Osteocyte (in vitro differentiated cells): Measurements from ENCODE around the gene KCNK6. TPM values are rescaled to one million over a fixed set of nuclear protein-coding genes. Genes with fewer than 3 reads are reported as not detected.

Experiments used
- DNase-seq: peaks from one replicate; pipeline ENCODE4 v3.0.0; 2021; ENCODE audit warnings: mixed read lengths; ENCODE audit not compliant: unreplicated experiment; ENCODE audit errors: extremely low spot score
- H3K27ac Mint-ChIP-seq: one replicate; pipeline ENCODE4 v1.8.0; 2021; ENCODE audit warnings: mild to moderate bottlenecking, mixed read lengths; ENCODE audit not compliant: unreplicated experiment
- H3K27me3 Mint-ChIP-seq: one replicate; pipeline ENCODE4 v1.8.0; 2021; ENCODE audit warnings: mixed read lengths; ENCODE audit not compliant: unreplicated experiment
- H3K36me3 Mint-ChIP-seq: one replicate; pipeline ENCODE4 v1.8.0; 2021; ENCODE audit warnings: mixed read lengths; ENCODE audit not compliant: unreplicated experiment
- H3K4me1 Mint-ChIP-seq: one replicate; pipeline ENCODE4 v1.8.0; 2021; ENCODE audit warnings: mixed read lengths; ENCODE audit not compliant: unreplicated experiment
- H3K4me3 Mint-ChIP-seq: one replicate; pipeline ENCODE4 v1.8.0; 2021; ENCODE audit warnings: mild to moderate bottlenecking, moderate library complexity, mixed read lengths; ENCODE audit not compliant: unreplicated experiment
- H3K9me3 Mint-ChIP-seq: one replicate; pipeline ENCODE4 v1.8.0; 2021; ENCODE audit warnings: mixed read lengths; ENCODE audit not compliant: unreplicated experiment
- total RNA-seq: library from RNA; stranded (reverse); gene quantifications from 2 replicates; pipeline ENCODE4 v1.2.1, GENCODE V29; 2021
- TF ChIP-seq, protein P1 (sequence below): fragments of 200-600 bp; sonication (generic); IDR thresholded peaks from 2 replicates; pipeline ENCODE4 v1.5.0; 2021; ENCODE audit warnings: antibody characterized with exemption, mild to moderate bottlenecking, moderate library complexity

Gene KCNK6
- total RNA-seq, 1 donor from 2014 or later, result 13.0 TPM

DNA sequence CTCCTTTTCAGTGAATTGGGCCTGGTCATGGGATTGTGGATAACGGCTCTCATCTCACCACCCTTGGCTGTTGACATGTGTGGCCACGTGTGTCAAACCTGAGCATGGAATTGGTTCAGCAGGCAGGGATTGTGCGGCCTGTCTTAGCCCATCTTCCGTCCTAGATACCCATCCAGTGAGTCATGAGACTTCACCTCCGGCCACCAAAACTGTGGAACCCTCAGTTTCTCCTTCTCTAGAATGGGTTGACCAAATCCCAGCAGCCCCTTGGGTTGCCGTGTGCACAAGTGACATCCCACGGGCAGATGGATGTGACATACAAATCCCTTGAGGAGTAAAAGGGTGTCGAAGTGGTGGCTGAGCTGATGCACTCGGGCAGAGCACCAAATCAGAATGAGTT, 61.5 kb downstream of the KCNK6 start:
- TF ChIP-seq, protein P1, sequence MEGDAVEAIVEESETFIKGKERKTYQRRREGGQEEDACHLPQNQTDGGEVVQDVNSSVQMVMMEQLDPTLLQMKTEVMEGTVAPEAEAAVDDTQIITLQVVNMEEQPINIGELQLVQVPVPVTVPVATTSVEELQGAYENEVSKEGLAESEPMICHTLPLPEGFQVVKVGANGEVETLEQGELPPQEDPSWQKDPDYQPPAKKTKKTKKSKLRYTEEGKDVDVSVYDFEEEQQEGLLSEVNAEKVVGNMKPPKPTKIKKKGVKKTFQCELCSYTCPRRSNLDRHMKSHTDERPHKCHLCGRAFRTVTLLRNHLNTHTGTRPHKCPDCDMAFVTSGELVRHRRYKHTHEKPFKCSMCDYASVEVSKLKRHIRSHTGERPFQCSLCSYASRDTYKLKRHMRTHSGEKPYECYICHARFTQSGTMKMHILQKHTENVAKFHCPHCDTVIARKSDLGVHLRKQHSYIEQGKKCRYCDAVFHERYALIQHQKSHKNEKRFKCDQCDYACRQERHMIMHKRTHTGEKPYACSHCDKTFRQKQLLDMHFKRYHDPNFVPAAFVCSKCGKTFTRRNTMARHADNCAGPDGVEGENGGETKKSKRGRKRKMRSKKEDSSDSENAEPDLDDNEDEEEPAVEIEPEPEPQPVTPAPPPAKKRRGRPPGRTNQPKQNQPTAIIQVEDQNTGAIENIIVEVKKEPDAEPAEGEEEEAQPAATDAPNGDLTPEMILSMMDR, result no peak
- no peak overlapping the region for H3K4me3 Mint-ChIP-seq
- no peak for DNase-seq
- peaks cover 6% of the 10 kb centered on the region for H3K4me1 Mint-ChIP-seq
- peaks cover 29% of the 10 kb centered on the region for H3K36me3 Mint-ChIP-seq
- H3K27ac Mint-ChIP-seq, result no peak overlapping the region
- no peaks in the 10 kb centered on the region for H3K27me3 Mint-ChIP-seq
- H3K9me3 Mint-ChIP-seq, result no peaks in the 10 kb centered on the region

Other genes with a start within 250 kb of the KCNK6 start
- 0.63 and 2.2 TPM in 2 replicates for gene DPF1, start 95.6 kb upstream of the KCNK6 start, total RNA-seq
- 45.1 TPM in 2 replicates for gene PPP1R14A, start 63.5 kb upstream of the KCNK6 start, total RNA-seq
- 29.5 and 30.4 TPM in 2 replicates for gene SPINT2, start 55.3 kb upstream of the KCNK6 start, total RNA-seq
- gene C19orf33, start 15.6 kb upstream of the KCNK6 start, total RNA-seq, result not detected in 2 replicates
- gene YIF1B, start 3.9 kb upstream of the KCNK6 start, total RNA-seq, result 54.6 and 59.9 TPM in 2 replicates
- 6.8 and 7.2 TPM in 2 replicates for gene CATSPERG, start 16.0 kb downstream of the KCNK6 start, total RNA-seq
- 162 and 166 TPM in 2 replicates for gene PSMD8, start 54.7 kb downstream of the KCNK6 start, total RNA-seq
- 2.1 and 2.3 TPM in 2 replicates for gene GGN, start 68.2 kb downstream of the KCNK6 start, total RNA-seq
- gene SPRED3, start 68.9 kb downstream of the KCNK6 start, total RNA-seq, result 5.9 and 6.0 TPM in 2 replicates
- 19.4 and 22.7 TPM in 2 replicates for gene FAM98C, start 83.2 kb downstream of the KCNK6 start, total RNA-seq
- gene RASGRP4, start 106.4 kb downstream of the KCNK6 start, total RNA-seq, result not detected in 2 replicates
- 0.03 and 0.50 TPM in 2 replicates for gene RYR1, start 113.8 kb downstream of the KCNK6 start, total RNA-seq